Middle frontal gyrus (tissue), 1 donor: Measurements from ENCODE around the gene FBXL13.
"Not testable (repeated sequence)": the region's sequence is repeated elsewhere in the genome, so short reads cannot be mapped to it uniquely, and the experiment has no call there.

Experiments
- DNase-seq: peaks from one replicate; pipeline ENCODE4 v3.0.0-alpha.2; 2015; ENCODE audit warnings: low spot score; ENCODE audit errors: extremely low spot score

The FBXL13 gene

DNA sequence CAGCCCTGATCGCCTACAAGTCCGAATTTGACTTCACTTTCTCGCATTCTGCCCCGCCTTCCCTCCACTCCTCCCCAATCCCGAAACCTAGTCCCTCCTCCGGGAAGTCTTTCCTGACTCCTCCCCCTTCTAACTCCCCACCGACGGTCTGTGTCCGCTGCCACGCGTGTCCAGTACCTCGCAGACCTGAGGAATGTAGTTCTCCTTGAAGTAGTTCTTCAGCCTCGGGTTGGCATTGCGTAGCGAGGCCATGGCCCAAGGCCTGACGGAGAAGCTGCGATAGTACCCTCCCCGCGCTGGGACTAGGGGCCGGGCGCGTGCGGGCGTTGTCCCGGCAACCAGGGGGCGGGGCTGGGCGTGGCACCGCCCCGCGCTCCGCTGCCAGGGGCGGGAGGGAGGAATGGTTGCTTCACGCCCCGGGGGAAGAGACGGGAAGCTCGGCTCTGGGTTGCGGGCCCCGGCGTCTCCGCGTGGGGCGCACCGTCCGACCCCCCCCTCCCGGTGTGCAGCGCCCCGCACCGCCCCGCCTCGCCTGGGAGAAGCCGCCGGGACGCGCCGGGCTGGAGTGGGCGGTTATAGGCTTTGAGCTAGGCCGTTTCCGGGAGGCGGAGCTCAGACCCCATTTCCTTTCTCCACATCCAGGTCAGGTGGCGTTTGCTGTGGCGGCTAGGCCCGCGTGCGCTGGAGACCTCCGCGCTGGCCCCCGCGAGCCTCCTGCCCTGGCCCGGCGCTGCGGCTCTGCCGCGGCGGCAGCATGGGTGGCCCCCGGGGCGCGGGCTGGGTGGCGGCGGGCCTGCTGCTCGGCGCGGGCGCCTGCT lies at the start of gene FBXL13, which contains the start of gene ARMC10:
FBXL13 (minus strand) TSS at position 278 of the 818 bp plus-strand sequence.
ARMC10 (plus strand) TSS at position 622 of the 818 bp plus-strand sequence; CDS start at position 755, 133 bp downstream.
- DNase-seq, result peak; percentile 78

DNA sequence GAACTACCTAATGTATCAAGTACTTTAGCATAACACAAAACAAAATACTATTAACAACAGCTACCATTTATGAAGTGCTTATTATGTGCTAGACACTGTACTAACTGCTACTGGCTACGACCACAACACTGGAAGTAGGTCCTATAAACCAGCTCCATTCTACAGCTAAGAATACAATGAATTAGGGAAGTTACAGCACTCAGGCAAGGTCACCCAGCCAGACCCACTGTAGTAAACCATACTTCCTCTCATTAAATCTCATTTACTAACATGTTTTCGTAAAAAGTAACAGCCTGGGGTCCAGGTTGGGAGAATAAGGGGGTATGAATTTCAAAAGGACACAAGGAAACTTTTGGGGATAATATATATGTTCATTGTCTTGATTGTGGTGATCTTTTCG lies 48.9 kb upstream of the FBXL13 start:
- DNase-seq, result no peak

GRCh38 chr7:103121641-103122040 lies 47.0 kb upstream of the FBXL13 start:
- no peak for DNase-seq

DNA sequence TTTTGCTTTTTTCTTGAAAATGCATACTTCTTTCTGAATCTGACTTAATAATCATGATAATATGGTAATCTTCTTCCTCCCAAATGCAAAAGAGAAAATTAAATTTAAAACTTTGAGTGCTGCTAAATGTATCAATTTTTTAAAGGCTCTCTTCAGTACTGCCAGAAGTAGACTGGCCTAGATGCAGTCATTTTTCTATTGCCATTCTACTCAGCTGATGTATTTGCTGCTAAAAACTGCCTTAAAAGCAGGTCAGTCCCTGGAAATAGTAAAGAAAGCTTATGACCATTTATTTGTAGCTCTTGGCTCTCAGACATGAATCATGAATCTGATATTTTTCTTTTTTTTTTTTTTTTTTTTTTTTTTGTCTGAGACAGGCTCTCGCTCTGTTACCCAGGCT lies 45.8 kb upstream of the FBXL13 start:
- no peak for DNase-seq

GRCh38 chr7:103119791-103120291 lies 45.2 kb upstream of the FBXL13 start:
- no peak for DNase-seq

GRCh38 chr7:103117465-103117864 lies 42.9 kb upstream of the FBXL13 start:
- no peak for DNase-seq

DNA sequence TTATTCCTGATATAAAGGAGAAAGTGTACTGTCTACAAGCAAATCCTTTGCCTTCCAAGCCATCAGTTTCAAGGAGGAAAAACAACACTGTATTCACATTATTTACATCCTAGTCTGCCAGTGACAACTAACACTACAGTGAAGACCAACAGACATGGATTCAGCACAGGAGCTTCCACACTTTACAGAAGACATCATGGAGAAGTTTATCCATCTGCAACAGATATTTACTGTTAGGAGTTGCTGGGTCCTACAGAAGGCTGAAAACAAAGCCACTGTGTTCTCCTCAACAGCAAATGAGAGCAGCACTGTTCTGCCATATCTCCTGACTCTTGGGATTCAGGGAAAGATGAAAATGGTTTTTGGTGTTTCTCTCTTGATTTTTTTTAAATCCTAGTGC lies 42.4 kb upstream of the FBXL13 start:
- DNase-seq, result peak; percentile 43

GRCh38 chr7:103116511-103116910 lies 41.9 kb upstream of the FBXL13 start:
- DNase-seq, result no peak

DNA sequence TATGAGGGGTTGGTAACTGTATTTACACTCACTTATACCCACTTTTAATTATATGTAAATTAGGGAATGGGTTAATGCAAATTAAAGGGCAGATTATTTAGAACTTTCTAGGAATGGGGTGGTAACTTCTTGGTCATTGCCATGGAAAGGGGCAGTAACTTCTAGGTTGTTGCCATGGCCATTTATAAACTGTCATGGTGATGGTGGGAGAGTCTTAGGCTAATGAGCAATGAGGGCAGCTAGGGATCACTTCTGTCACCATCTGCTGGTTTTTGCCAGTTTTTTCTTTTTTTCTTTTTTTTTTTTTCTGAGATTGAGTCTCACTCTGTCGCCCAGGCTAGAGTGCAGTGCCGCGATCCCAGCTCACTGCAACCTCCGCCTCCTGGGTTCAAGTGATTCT lies 41.2 kb upstream of the FBXL13 start:
- no peak for DNase-seq

GRCh38 chr7:103114576-103115008 lies 40.0 kb upstream of the FBXL13 start:
- no peak for DNase-seq

DNA sequence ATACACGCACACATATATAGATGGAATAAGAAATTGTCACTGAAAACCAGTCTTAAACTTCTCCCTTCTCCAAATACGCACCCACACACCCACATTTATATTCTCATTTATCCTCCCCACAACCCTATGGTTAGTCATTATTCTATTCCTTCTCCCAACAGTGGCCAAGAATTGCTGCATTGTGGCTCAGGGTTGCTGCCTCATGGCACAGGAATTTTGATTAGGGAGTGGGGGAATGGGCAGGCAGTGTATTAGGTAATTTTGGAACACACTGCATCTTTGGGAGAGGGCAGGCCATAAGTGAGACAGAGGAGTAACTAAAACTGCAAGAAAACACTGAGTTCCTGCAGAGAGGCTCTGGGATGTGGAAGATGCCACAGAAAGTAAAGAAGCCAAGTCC lies 38.6 kb upstream of the FBXL13 start:
- no peak for DNase-seq

DNA sequence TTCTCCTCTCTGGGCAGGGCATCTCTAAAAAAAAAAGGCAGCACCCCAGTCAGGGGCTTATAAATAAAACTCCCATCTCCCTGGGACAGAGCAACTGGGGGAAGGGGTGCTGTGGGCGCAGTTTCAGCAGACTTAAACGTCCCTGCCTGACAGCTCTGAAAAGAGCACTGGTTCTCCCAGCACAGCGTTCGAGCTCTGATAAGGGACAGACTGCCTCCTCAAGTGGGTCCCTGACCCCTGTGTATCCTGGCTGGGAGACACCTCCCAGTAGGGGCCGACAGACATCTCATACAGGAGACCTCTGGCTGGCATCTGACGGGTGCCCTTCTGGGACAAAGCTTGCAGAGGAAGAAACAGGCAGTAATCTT lies 32.1 kb upstream of the FBXL13 start:
- DNase-seq, result not testable (repeated sequence)

- DNase-seq, result no peak
Measured at GRCh38 chr7:103106005-103106702, 31.6 kb upstream of the FBXL13 start.

DNA sequence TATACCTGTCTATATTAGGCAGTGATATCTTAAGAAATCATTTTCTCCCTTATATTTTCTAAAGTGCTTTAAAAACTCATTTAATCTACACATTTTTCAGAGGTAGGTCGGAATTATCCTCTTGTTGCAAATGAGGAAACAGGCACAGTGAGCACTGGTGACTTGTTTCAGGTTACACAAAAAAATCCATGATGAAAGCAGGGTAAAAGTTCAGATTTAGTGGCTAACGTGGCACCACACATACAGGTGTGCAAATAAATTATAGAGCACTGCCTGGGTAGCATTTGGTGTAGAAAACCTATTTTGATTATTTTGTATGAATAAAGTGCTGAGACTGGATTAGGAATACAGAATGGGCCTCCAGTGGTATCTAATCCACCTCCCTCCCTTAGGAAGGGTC lies 26.9 kb upstream of the FBXL13 start:
- no peak for DNase-seq

DNA sequence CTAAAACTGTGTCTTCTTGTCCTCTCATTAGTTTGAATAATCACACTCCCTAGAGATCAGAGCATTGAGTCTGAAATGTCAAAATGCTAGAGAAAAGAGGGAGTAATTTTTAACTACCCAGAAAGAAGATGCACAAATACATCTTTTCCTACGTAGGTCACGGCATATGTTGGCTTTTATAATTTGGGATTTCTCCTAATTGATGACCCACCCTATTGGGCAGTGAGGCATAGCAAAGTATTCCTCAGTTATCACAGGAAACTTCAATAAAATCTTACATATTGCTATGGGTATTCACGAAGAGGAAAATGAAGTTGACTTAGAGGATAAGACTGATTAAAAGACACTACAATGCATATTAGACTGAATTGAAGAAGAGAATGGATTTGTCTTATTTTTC lies 25.8 kb upstream of the FBXL13 start:
- no peak for DNase-seq

DNA sequence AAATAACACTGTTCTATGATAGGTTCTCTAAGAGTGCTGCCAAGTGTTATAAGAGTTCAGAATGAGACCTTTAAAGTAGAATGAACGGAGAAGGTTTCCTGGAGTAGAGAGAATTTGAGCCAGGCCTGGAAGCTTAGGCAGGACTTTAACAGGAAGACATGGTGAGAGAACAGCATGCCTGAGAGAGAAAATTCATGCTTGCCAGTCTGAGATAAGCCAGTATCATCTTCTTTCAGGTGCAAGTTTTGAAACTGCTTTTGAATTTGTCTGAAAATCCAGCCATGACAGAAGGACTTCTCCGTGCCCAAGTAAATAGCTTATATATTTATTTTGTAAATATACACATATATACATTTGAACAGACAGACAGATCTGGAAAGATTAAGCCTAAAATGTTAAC lies 22.4 kb upstream of the FBXL13 start:
- no peak for DNase-seq

DNA sequence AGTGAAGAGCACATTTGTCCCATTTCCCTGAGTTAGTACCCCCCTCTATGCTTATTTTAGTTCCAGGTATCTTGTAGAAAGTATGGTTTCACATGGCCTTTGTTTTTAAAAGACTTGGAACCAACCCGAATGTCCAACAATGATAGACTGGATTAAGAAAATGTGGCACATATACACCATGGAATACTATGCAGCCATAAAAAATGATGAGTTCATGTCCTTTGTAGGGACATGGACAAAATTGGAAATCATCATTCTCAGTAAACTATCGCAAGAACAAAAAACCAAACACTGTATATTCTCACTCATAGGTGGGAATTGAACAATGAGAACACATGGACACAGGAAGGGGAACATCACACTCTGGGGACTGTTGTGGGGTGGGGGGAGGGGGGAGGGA lies 21.0 kb upstream of the FBXL13 start:
- not testable (repeated sequence) for DNase-seq

GRCh38 chr7:103094102-103094501 lies 19.5 kb upstream of the FBXL13 start:
- DNase-seq, result no peak

DNA sequence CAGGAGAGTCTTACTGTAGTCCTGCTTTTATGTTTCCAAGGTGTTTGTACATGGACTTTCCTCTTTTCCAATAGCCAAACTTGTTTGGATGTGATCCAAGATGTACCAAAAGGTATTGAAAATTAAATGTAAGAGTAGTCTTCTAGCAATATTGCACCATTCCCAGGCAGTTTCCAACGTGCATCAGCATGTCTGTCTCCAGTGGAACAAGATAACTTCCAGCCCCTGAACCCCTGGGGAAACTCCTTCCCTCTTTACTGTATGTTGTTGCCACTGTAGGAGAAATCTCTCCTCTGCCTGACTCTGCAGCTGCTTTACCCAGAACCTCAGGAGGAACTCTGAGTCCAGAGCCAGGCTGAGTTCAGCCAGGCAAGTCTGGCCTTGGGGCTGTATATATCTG lies 18.8 kb upstream of the FBXL13 start:
- no peak for DNase-seq

DNA sequence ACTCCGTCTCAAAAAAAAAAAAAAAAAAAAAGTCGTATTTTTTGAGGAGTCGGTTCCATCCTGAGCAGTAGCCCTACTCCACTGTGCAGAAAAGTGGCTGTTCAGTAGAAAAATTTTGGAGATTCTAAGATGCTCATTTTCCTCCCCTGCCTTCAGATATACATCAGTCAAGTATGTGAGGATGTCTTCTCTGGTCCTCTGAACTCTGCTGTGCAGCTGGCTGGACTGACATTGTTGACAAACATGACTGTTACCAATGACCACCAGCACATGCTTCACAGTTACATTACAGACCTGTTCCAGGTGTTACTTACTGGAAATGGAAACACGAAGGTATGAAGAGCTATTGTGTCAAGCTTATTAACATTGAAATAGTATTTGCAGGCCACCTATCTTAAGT lies 17.7 kb upstream of the FBXL13 start:
- DNase-seq, result not testable (repeated sequence)

DNA sequence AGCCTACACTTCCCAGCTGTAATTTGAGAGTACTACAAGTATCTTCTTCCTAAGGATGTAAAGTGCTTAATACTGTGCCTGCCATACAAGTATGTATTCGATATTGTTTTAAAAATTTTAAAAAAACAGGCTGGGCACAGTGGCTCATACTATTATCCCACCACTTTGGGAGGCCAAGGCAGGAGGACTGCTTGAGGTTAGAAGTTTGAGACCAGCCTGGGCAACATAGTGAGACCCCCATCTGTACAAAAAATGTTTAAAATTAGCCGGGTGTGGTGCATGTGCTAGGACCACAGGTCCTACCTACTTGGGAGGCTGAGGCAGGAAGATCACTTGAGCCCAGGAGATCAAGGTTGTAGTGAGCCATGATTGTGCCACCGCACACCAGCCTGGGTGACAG lies 8.6 kb upstream of the FBXL13 start:
- DNase-seq, result no peak

DNA sequence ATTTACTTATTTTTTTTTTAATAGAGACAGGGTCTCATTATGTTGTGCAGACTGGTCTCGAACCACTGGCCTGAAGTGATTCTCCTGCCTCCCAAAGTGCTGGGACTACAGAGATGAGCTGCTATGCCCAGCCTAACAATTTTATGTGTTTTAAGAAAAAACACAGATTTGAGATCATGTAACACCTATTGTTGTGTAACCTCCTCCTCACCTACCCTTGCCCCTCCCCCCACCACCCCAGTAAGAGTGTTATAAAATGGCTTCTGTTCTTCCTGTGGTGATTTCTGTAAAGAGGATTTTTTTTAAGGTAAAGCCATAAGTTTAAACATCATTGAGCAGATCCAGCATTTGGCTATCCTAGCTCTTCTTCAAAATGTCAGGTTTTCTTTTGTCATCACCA lies 7.9 kb upstream of the FBXL13 start:
- DNase-seq, result no peak

- no peak for DNase-seq
Measured at GRCh38 chr7:103080923-103081322, 6.3 kb upstream of the FBXL13 start.
